WTC11 (cell line): ENCODE measurements around the gene RPRD1A.

Source experiments
- CTCF ChIP-seq: fragments of 200-600 bp; IDR thresholded peaks from 2 replicates; pipeline ENCODE4 v1.8.0; 2022; ENCODE audit warnings: antibody characterized with exemption
- ZNF219 ChIP-seq: sonication (generic); formaldehyde crosslinking; IDR thresholded peaks from 2 replicates; pipeline ENCODE4 v1.8.0; 2023; ENCODE audit warnings: missing genetic modification reagents, mild to moderate bottlenecking, borderline replicate concordance
- TF ChIP-seq, protein P1 (sequence below): sonication (generic); formaldehyde crosslinking; IDR thresholded peaks from 2 replicates; pipeline ENCODE4 v1.8.0; 2022; ENCODE audit warnings: mild to moderate bottlenecking, missing genetic modification reagents

GRCh38 chr18:36066686-36067054 lies 689 bp downstream of the RPRD1A start:
- TF ChIP-seq ZNF219 (no peak), CTCF (no peak)
- TF ChIP-seq, protein P1, sequence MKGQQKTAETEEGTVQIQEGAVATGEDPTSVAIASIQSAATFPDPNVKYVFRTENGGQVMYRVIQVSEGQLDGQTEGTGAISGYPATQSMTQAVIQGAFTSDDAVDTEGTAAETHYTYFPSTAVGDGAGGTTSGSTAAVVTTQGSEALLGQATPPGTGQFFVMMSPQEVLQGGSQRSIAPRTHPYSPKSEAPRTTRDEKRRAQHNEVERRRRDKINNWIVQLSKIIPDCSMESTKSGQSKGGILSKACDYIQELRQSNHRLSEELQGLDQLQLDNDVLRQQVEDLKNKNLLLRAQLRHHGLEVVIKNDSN (CRISPR knock-in tag) = no peak
